GM18502 (cell line): Measurements from ENCODE around the gene RAB6D.
"Not testable (repeated sequence)": the region's sequence is repeated elsewhere in the genome, so short reads cannot be mapped to it uniquely, and the experiment has no call there.

Experiments used
- ATAC-seq: cut with Tn5 transposase; IDR thresholded peaks from one replicate; pipeline ENCODE4 v1.9.1; 2021; ENCODE audit warnings: mild to moderate bottlenecking; ENCODE audit not compliant: unreplicated experiment, poor library complexity

Gene RAB6D

DNA sequence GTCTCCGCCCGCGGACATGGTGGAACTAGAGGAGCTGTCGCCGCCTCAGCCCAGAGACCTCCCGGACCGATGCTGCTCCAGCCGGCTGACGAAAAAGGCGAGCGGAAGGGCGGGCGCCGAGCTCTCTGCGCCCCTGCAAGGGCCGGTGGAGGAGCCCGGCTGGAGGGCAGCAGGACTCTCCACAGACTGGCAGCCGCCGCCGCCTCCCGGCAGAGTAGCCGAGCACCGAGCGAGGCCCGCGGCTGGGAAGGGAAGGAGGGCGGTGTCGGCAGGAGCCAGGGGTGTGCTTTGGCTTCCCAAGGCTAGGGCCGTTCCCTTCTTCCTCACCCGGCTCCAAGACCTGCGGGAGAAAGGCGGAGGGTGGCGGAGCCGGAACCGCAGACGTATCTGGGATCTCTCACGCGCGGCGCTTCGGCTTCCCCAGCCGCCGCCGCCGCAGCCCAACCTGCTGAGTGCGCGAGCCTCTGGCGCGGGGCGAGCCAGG lies at the start of gene RAB6D:
TSS of gene RAB6D (minus strand) at position 466 of the 484 bp plus-strand sequence. CDS start at position 18, 448 bp downstream.
- not testable (repeated sequence) for ATAC-seq

- ATAC-seq: peak; percentile 78
Observed at GRCh38 chr2:131413148-131413747, 49.3 kb upstream of the RAB6D start.

GRCh38 chr2:131410173-131410572 lies 46.2 kb upstream of the RAB6D start:
- ATAC-seq: no peak

DNA sequence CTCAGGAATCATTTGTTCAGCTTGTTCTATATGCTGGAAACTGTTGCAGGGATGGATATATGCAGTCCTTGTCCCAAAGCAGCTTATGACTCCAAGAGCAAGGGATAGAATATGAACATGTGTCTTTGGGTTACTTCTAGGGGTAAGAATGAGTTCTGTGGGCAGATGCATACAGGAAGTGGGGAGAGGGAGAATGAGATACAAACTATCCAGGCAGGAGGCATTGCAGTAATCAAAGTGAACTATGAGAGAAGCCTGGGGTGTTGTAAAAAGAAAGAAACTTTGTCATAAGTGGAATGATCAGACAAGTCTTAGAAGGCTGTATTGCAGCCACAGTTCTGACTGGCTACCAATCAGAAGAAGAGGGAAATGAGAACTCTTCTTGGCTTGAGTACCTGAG lies 44.8 kb upstream of the RAB6D start:
- no peak for ATAC-seq

GRCh38 chr2:131408207-131408606 lies 44.2 kb upstream of the RAB6D start:
- ATAC-seq: no peak

DNA sequence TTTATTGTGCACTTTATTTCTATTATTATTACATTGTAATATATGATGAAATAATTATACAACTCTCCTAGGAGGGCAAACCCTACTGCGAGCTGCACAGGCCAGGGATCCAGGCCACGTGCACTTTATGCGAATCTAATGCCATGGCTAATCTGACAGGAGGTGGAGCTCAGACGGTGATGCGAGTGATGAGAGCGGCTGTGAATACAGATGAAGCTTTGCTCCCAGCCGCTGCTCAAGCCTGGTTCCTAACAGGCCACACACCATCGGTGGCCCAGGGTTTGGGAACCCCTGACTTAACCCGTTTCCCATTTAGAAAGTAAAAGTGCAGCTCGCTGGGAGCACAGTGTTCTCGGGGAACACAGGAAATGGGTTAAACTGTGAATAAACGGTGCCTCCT lies 40.8 kb upstream of the RAB6D start:
- no peak for ATAC-seq

- ATAC-seq: no peak
Observed at GRCh38 chr2:131402320-131403039, 38.5 kb upstream of the RAB6D start.

DNA sequence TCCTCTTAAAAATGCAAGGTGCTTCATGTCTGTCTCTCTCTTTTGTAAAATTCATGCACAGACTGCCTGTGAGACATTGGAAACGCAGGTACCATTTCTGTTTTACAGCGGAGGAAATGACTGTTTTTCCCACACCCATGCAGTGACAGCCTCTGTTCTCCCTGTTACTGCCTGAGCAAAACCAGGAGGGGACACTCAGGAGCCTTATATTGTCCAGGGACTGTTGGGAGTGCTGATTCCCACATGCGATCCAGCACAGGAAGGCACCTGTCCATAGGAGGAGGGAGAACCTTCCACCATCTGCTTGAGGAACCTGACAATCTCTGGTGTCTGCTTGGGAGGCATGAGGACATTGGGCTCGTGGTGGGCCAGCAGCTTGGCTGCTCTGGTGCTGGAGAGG lies 36.9 kb upstream of the RAB6D start:
- no peak for ATAC-seq

- not testable (repeated sequence) for ATAC-seq
Observed at GRCh38 chr2:131400441-131400840, 36.5 kb upstream of the RAB6D start.

DNA sequence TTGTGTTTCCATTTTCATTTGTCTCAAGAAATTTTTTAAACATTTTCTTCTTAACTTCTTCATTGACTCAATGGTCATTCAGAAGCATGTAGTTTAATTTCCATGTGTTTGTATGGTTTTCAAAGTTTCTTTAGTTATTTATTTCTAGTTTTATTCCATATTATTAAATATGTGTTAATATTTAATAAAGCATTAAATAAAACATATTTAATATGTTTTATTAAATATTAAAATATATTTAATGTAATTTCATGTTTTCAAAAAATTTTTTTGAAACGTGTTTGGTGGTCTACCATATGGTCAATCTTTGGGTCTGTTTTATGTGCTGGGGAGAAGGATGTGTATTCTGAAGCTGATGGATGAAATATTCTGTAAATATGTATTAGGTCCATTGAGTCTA lies 32.2 kb upstream of the RAB6D start:
- ATAC-seq: not testable (repeated sequence)

- ATAC-seq: not testable (repeated sequence)
Observed at GRCh38 chr2:131395024-131395645, 31.2 kb upstream of the RAB6D start.

GRCh38 chr2:131394147-131394931 lies 30.4 kb upstream of the RAB6D start:
- no peak for ATAC-seq

- ATAC-seq: not testable (repeated sequence)
Observed at GRCh38 chr2:131391953-131392352, 28.0 kb upstream of the RAB6D start.

- ATAC-seq: not testable (repeated sequence)
Observed at GRCh38 chr2:131391471-131391870, 27.5 kb upstream of the RAB6D start.

DNA sequence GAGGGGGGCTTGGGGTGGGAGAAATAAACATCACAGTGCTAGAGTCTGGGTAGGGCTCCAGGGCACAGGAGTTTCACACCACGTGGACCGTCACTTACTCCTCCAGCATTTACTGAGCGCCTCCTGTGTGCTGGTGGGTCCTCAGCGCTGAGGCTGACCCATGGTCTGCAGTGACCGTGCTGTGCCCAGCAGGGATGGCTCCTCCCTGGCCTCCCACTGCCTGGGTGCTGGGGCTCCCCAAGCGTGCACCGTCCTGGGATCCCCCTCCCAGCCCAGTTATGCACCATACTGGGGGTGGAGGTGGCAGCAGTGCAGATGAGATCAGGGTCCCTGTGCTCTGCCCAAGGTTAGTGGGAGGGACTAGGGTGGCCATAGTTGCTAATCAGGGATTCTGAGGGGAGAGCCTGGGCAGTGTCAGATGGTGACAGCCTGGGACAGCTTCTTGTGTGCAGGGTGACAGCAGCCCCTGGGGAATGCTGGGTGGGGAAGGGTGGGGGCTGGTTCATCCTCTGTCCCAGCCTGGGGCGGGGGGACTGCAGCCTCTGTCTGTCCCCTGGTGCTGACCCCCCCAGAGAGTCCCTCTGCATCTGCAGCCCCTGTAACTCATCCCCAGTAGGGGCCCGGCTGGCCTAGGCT lies 26.6 kb upstream of the RAB6D start:
- ATAC-seq: not testable (repeated sequence)

GRCh38 chr2:131389657-131390056 lies 25.7 kb upstream of the RAB6D start:
- ATAC-seq: no peak

GRCh38 chr2:131388834-131389233 lies 24.9 kb upstream of the RAB6D start:
- ATAC-seq: not testable (repeated sequence)

- not testable (repeated sequence) for ATAC-seq
Observed at GRCh38 chr2:131373111-131373510, 9.1 kb upstream of the RAB6D start.

- ATAC-seq: no peak
Observed at GRCh38 chr2:131369954-131370353, 6.0 kb upstream of the RAB6D start.

DNA sequence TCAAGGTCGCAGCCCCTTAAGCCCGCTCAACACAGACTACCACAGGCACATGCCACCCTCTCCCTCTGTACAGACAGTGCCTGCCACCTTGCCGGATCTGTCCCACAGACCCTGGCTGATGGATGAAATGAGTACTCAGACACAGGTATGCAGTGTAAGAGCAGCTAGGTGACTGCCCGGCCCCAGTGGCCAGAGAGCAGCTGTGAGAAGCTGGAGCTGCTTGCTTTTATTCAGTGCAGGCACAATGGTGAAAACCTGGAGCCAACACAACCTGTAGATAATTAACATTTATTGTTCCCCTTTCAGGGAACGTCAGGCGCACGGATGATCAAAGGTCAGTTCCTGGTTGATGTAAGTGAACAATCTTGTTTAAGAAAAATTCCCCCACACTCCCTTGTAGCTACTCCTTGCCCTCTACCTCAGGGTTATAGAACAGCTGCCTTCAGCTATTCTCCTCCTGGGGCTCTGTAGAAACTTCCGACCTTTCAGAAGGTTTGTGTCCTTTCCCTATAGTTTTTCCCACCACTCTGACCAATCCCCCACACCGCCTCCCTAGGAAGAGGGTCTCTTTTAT lies 4.6 kb upstream of the RAB6D start:
- ATAC-seq: not testable (repeated sequence)
